ENCODE results near the gene CUL4A. TPM values are rescaled to one million over a fixed set of nuclear protein-coding genes. Genes with fewer than 3 reads are reported as not detected.

Gene CUL4A
- polyA plus RNA-seq, 4 donors = 59.7 to 87.2 (median 82.7) TPM

DNA sequence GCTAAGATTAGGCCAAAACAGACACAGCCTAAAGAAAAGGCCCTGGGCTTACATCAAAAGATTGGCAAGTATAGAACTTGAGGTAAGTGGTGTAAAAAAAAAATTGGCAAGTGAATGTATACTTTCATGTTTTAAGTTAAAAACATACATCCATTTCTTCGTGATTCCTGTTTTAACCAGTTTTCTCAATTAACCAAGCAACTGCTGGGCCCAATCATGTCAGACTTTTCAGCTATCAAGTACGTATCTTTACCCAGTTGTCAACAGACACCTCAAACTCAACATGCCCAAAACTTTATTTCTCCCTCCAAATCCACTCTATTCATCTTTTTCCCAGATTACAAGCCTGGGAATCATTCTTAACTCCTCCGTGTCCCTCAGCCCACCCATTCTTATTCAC lies 2.0 kb upstream of the CUL4A start:
- no peak for DNase-seq (ENCODE audit: low read depth in 4 of 4, low spot score in 3 of 4)

GRCh38 chr13:113207890-113208420 lies 1.5 kb upstream of the CUL4A start:
- peak in 1 of 4 donors; percentile 6 for DNase-seq (ENCODE audit: low read depth in 4 of 4, low spot score in 3 of 4)

DNA sequence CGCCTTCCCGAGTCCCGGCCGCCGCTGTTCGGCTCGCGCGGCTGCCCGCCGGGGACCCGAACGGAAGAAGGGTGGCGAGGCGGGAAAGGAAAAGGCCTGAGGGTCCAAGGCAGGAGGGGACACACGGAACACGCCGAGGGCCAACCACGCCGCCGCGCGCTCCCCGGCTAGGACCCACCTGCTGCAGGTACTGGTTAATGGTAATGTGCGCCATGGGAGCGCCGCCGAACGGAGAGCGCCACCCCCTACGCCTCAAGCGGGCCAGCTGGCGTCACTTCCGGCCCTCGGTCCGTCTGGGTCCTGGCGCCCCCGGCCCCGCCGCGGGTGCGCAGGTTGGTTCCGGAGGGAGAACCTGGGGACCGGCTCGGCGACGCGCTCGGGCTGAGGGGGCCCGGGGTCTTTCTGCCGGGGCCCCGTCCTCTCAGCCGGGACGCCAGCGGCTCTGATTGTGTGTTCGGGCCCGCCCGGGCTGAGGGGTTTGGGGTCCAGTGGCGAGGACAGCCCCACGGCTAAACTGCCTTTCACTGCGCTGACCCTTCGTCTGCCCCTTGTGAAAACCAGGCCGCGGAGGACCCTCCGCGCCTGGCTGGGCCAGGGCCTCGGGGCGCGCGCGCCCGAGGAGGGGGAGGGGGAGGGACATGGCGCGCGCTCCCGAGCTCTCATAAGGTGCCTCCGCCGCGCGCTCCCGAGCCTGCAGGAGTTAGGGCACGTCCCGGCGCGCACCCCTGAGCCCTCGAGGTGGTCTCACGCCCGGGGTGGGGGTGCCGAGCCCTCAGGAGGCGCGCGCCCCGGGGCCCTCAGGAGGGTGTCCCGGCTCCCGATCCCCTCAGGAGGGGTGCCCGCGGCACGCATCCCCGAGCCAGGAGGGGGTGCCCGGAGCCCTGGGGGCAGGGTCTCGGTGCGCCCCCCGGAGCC lies 735 bp upstream of the CUL4A start, which contains the start of gene PCID2:
PCID2 (minus strand) TSS at position 249 of the 915 bp plus-strand sequence; CDS start at position 214, 35 bp downstream.
- peak; percentile 77 to 87 (median 84) for DNase-seq (ENCODE audit: low read depth in 4 of 4, low spot score in 3 of 4)

DNA sequence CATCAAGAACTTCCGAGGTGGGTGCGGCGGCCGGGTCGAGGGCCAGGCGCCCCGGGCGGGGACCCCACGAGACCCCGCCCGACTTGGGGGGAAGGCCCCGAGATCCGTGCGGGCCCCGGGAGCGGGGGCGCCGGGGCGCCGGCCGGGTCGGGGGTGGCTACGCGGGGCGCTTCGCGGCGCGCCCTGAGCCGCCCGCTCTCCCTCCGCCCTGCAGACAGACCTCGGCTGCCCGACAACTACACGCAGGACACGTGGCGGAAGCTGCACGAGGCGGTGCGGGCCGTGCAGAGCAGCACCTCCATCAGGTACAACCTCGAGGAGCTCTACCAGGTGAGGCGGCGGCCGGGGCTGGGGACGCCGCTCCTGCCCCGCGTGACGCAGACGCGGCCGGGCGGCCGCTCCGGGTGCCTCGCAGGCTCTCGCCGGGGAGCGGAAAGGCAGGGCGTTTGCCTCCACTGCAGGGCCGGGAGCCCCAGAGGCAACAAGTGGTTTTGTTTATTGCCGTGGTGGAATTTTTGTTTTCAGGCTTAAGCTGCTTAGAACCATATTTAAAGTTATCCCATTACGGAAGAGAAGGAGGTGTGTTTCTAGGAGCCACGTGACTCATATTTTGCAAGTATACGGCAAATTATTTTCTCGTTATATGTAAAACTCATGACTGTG lies 477 bp downstream of the CUL4A start:
- DNase-seq (ENCODE audit: low read depth in 4 of 4, low spot score in 3 of 4) = peak in 1 of 4 donors; percentile 6

GRCh38 chr13:113210833-113211232 lies 1.4 kb downstream of the CUL4A start:
- DNase-seq (ENCODE audit: low read depth in 4 of 4, low spot score in 3 of 4) = no peak

GRCh38 chr13:113211774-113212173 lies 2.4 kb downstream of the CUL4A start:
- no peak for DNase-seq (ENCODE audit: low read depth in 4 of 4, low spot score in 3 of 4)

DNA sequence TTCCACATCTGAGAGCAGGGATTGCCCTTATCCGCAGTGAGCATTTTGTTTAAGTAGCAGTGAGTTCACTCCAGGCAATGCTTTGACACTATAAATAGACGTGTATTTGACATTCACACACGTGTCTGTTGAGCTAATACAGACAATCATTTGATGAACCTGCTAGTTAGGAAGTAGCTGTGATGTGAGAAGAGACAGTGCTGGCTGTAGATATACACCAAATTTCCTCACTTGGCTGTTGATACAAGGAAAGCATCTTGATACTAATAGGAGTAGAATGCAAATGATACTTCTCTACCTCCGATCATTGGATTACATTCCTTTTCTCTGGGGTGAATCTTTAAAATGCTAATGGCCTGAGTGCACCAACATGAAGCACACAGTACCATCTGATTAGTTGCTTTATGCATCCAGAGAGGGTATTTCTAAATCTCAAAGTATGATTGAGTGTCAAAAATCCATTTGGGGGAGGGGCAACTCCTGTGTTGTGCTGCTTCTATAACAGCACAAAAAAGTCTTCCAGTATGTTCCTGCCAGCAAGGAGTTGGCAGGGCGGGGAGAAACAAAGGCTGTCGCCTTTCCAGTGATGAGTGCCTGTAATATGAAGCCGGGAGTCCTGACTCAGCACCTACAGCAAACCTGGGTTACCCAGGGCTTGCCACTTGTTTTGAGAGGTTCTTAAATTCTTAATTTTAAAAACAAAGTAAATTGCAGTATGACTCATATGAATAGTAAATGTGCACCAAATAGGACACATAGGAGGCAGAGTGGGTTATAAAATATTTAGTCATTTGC lies 7.0 kb downstream of the CUL4A start:
- DNase-seq (ENCODE audit: low read depth in 4 of 4, low spot score in 3 of 4) = peak in 1 of 4 donors; percentile 35

DNA sequence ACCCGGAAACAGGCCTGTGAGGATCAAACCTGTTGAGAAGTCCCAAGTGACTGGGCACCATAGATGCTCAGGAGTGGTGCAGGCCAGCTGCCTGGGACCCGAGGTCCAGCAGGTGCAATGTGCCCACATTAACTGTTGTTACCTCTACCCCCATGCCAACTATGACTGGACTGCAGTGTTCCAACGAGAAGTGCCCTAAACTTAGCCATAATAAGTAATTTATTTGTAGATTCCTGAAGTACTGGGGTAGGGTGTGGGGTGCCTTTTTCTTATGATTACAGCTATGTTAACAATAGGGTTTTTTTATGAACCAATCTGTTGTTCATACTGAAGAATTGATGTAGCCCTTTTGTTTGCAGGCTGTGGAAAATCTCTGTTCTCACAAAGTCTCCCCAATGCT lies 9.2 kb downstream of the CUL4A start:
- no peak for DNase-seq (ENCODE audit: low read depth in 4 of 4, low spot score in 3 of 4)

- DNase-seq (ENCODE audit: low read depth in 4 of 4, low spot score in 3 of 4) = no peak
Measured at GRCh38 chr13:113219256-113219940, 10.0 kb downstream of the CUL4A start.

DNA sequence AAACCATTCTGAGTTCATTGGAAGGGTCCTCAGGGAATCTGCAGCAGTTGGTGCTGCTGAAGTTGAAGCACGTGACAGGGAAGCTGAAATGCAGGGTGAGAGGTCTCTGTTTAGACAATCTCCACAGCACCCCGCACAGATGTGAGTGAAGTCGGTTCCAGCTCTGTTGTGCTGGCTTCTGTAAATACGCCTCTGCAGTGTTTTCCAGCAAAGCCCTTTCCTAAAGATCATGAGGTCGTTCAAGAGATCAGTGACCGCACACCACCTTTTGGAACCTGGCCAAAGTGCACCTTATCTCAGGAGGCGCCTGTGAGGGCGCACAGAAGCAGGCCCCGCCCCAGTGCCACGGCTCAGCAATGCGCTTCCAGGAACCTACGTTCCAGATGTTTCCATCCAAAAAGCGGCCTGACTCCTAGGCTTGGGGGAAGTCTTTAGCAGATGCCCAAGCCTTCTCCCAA lies 10.8 kb downstream of the CUL4A start:
- no peak for DNase-seq (ENCODE audit: low read depth in 4 of 4, low spot score in 3 of 4)

DNA sequence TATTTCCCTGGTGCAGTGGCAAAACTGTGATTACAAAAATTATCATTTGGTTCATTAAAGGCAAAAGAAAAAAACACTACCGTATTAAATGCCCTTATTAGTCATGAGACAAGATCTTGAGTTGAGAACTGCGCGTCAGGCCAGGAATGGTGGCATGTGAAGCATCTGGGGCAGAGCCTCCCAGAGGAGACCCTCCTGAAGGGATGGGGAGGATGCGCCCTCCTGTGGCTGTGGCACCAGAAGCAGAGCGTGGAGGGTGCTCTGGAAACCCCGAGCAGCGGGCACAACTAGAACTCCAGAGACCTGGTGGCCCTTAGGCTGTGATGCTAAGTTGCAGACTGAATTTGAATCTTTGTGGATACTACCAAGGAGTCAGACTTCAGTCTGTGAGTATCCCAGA lies 11.5 kb downstream of the CUL4A start:
- DNase-seq (ENCODE audit: low read depth in 4 of 4, low spot score in 3 of 4) = no peak

GRCh38 chr13:113223070-113223469 lies 13.7 kb downstream of the CUL4A start:
- no peak for DNase-seq (ENCODE audit: low read depth in 4 of 4, low spot score in 3 of 4)

- DNase-seq (ENCODE audit: low read depth in 4 of 4, low spot score in 3 of 4) = no peak
Measured at GRCh38 chr13:113224486-113224885, 15.1 kb downstream of the CUL4A start.

GRCh38 chr13:113225515-113225914 lies 16.1 kb downstream of the CUL4A start:
- DNase-seq (ENCODE audit: low read depth in 4 of 4, low spot score in 3 of 4) = no peak

- DNase-seq (ENCODE audit: low read depth in 4 of 4, low spot score in 3 of 4) = no peak
Measured at GRCh38 chr13:113226873-113227450, 17.5 kb downstream of the CUL4A start.

- peak in 1 of 4 donors; percentile 11 for DNase-seq (ENCODE audit: low read depth in 4 of 4, low spot score in 3 of 4)
Measured at GRCh38 chr13:113229161-113229560, 19.7 kb downstream of the CUL4A start.

DNA sequence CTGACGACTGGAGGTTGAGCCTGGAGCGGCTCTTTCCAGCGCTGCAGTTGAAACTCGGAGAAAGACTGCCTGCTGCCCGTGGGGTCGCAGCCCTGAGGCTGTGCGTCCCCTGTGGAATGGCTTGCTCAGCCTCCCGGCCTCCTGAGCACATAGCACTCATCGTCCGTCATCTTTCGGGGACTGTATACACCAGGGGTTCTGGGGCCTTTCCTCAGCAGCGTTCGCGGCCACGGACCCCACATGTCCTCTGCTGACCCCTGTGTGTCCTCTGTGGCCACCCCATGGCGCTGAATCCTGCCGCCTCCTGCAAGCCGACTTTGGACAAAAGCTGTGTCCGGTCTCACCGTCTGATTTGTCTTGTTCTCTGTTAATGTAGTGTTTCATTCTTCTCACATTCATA lies 20.4 kb downstream of the CUL4A start:
- no peak for DNase-seq (ENCODE audit: low read depth in 4 of 4, low spot score in 3 of 4)

DNA sequence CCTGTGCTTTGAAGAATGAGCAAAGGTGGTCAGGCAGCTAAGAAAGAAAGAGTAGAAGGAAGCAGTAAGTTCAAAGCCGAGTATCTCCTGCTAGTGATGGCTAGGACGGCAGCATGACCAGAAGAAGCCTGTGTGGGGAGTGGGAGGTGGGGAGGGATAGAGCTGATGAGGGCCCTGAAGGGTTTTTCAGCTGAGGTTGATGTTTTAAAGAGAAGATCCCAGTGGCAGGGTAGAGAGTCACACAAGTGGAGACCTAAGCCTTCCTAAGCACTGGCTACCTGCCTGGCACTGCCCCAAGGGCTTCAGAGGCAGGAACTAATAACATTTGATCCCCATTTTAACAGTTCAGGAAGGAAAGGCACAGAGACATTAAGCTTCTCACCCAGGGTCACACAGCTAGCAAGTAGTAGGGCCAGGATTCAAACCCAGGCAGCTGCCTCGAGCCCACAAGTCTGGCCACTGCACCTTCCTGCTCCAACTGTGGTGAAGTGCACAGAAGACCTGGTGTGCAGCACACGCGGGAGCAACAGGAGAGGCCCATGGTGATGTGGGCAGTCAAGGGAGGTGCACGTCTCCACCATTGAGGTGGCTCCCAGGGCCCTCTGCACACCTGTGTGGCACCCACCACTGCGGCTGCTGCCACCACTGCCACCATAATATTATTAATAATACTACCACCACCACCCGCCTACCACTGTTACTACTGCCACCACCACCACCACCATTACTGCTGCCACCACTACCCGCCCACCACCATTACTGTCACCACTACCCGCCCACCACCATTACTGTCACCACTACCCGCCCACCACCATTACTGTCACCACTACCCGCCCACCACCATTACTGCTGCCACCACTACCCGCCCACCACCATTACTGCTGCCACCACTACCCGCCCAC lies 22.1 kb downstream of the CUL4A start:
- DNase-seq (ENCODE audit: low read depth in 4 of 4, low spot score in 3 of 4) = no peak

All from left renal pelvis (tissue), 4 donors.